NCI-H460 (cell line): ENCODE data around the gene GNA12. TPM values are rescaled to one million over a fixed set of nuclear protein-coding genes. Genes with fewer than 3 reads are reported as not detected.
A peak's percentile ranks its signal among the peaks of the same experiment; 100 is the strongest.

Source experiments
- DNase-seq: peaks from one replicate; pipeline ENCODE4 v3.0.0-alpha.2; 2016; ENCODE audit warnings: low read depth; ENCODE audit errors: extremely low read depth
- total RNA-seq: library from RNA; depleted of rRNA; stranded (reverse); fragments of >200 nt; shearing (Covaris generic); gene quantifications from 2 replicates; pipeline ENCODE4 v1.2.3, GENCODE V29; 2014

GNA12 gene
- total RNA-seq, 1 experiment from 2014 or later, result 18.3 TPM

- DNase-seq, result no peak
Measured at GRCh38 chr7:2838873-2839578, 5.1 kb downstream of the GNA12 start.

- no peak for DNase-seq
Measured at GRCh38 chr7:2838451-2838850, 5.7 kb downstream of the GNA12 start.

DNA sequence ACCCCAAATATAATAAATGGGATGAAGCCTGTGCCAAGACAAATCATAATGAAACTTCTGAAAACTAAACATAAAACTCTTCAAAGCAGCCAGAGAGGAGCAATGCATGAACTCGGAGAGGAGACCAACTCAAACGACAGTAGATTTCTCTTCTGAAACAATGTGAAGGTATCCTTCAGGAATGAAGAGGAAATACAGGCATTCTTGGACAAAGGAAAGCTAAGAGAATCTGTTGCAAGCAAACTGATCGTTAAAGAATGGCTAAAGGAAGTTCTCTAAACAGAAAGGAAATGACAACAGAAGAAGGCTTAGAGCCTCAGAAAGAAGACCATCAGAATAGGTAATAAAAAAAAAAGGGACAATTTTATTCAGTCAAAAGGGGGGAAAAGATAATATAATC lies 6.6 kb downstream of the GNA12 start:
- no peak for DNase-seq

DNA sequence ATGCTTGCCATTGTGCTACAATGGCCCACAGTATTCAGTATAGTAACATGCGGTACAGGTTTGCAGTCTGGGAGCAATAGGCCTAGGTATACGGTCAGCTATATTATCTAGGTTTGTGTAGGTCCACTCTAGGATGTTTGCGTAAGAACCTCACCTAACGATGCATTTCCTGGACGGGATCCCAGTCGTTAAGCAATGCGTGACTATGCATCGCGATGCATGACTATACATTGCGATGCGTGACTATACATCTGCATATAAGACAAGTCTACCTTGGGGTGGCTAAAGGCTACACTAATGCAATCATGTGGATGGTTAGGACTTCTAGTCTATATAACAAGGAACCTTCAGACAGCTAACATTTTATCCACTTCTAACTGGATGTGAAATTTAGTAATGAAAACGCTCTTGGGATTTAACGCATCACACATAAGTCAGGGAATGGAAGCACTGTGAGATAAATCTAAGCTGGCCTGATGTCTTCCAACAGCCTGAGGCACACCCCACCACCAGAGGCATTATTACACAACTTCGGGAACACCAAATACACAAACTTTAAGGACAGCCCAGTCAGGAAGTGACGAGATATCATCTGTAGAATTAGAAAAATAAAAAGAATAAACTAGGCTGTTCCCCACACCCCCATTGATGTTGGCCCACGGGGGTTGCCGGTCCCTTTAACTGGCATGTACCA lies 9.2 kb downstream of the GNA12 start:
- no peak for DNase-seq

GRCh38 chr7:2833083-2833910 lies 10.8 kb downstream of the GNA12 start:
- DNase-seq, result no peak

- DNase-seq, result no peak
Measured at GRCh38 chr7:2832461-2832860, 11.6 kb downstream of the GNA12 start.

DNA sequence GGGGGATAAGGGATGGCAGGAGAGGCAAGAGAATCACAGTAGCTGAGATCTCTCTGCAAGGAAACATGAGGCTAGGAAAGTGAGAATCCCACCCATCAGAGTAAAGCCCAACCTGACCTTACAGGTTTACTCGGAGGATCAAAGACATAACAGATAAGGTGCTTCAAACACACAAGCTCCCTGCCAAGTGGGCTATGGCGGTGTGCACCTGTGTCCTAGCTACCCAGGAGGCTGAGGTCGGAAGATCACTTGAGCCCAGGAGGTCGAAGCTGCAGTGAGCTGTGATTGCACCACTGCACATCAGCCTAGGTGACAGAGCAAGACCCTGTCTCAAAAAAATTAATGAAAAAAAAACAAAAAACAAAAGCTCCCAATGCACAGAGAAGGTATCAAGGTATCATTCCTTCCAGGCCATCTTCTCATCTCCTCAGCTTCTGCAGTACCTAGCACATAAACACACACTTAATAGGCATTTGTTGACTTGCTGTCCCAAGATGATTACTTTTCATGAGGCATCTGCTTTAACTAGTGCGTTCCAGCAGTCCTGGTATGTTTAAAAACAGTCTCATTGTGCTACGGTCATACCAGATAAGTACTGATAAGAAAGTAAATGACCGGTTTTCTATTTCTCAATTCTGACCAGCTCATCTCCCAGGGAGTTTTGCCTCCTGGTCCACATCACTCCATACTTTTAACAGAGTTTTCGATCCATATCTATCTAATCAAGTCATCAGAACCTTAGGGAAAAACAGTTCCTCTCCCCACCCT lies 13.3 kb downstream of the GNA12 start:
- DNase-seq, result no peak

- no peak for DNase-seq
Measured at GRCh38 chr7:2829040-2829439, 15.1 kb downstream of the GNA12 start.

- no peak for DNase-seq
Measured at GRCh38 chr7:2826771-2827170, 17.3 kb downstream of the GNA12 start.

DNA sequence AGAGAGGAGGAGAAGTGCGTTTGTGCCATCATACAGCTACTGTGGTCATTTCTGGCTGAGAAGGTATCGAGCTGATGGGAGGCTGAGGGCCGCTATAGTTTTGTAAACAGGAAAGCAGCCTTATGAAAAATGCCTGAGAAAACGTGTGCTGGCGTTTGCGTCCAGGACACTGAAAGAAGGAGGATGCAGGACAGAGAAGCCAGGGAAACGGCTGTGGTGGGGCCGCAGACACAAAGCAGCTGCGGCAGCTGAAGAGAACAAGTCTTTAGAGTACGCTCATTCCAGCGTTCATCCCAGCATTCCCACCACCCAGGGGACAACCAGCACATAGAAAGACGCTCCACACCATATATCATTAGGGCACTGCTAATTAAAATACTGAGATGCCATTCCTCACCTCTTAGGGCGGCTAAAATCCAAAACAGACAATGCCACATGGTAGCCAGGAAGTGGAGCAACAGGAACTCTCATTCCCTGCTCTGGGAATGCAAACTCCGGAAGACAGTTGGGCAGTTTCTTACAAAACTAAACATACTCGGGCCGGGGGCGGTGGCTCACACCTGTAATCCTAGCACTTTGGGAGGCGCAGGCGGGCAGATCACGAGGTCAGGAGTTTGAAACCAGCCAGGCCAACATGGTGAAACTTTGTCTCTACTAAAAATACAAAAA lies 18.4 kb downstream of the GNA12 start:
- DNase-seq, result no peak

DNA sequence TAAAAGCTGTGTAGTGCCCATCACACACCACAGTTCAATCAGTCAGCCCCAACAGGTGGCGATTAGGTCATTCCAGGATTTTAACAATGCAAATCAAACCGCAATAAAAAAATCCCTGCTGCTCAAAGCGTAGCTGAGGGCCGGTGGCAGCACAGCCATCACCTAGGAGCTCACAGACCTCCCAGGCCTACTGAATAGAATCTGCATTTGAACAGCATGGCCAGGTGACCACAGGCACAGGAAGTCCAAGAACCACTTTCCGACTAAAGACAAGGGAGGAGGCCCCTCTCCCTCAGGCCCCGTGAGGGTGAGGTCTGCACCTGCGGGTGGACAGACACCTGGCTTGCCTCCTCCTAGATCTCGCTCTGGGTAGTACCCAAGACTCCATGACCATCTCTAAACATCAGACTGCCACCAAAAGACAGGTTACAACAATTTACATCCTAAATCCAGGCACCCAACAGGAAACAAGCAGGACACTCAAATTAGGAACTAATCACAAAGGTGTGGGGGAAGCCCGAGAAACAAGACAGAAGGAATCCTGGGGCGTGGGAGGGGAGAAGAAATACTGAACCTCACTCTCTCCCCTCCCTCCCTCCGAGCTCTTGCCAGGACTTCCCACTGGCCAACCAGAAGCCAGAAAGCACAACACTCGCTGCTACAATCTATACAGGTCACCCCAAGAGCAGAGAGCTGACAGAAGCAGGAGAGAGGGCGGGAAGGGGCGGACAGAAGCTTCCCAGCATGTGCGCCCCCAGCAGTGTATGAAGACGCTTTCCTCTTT lies 19.2 kb downstream of the GNA12 start:
- no peak for DNase-seq

DNA sequence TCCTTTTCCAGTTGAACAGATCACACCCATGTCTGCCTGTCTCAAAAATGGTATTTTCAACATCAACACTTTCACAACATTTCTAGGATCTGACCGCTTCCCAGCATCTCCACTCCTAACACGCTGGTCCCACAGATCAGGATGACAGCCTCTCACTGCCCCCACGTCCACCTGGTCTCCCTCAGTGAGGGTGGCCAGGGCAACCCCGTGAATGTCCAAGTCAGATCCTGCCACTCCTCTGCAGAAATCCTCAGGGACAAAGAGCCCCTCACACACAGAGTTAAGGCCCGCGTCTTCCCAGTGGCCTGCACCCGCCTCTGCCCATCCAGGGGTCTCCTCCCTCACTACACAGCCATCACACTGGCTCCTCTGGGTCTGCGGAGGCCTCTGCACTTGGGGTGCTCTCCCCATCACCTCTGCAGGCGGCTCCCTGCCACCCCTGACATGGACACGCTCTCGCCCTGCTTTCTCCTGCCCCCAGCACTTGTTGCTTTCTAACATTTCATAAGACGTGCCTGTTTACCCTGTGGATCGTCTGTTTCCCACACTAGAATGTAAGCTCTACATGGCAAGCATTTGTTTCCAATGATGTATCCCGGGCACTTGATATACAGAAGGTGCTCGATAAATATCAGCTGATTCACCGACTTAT lies 20.0 kb downstream of the GNA12 start:
- DNase-seq, result no peak

DNA sequence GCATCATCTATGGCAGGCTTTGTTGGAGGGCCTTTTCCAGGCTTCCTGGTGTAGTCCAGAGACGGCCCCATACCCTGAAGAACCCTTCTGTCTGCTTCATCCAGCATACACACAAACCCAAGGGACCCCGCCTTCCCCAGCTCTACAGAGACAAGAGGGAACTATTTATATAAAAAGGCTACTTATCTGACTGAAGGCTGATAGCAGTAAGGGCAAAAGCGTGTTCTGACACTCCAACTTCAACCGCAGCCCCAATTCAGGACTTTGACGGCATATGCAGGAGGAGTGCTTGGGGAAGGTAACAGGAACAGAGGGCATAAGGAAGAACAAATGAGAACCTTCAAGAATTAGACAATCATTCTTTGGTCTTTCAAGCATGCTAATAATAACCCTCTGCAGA lies 21.0 kb downstream of the GNA12 start:
- no peak for DNase-seq

DNA sequence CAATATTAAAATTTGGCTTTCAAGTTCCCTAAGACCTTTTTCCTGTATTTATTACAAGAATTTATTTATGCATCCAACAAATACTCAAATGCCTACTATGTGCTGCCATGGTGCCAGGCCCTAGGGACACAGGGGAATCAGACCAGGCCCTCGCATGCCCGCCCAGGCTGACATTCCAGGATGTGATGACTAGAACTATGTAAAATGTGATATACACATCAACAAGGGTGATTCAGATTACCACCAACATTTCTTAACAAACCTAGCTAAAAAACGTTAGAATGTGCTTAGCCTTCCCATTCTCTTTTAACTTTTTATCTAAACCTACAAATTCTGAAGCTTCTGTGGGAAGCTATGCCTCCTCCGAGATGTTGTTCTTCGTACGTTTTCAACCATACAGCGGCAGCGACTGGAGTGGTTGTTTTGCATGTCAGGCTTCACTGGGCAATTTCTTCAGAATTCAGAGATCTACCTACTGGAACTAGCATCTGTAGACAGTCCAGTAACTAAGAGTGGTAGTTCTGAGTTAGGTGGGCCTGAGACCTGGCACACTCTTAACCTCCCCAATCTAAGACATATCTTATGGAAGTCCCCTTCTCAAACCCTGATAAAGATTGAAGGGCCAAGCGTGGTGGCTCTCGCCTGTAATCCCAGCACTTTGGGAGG lies 22.1 kb downstream of the GNA12 start:
- no peak for DNase-seq

- DNase-seq, result no peak
Measured at GRCh38 chr7:2821161-2821841, 22.8 kb downstream of the GNA12 start.

DNA sequence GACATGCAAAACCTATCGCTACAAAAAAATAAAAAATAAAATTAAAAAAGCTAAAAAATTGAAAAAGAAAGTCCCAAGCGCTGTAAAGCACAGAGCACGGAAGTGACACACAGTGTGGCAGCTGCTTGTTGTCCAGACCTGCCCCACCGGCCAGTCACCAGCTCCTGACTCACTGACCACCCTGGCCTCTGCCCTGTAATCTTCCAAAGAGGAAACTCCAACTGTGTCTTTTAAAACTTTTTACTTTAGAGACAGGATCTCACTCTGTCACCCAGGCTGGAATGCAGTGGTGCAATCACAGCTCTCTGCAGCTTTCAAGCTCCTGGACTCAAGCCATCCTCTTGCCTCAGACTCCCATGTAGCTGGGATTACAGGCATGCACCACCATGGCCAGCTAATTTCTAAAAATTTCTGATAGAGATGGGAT lies 23.6 kb downstream of the GNA12 start:
- peak; percentile 43 for DNase-seq

DNA sequence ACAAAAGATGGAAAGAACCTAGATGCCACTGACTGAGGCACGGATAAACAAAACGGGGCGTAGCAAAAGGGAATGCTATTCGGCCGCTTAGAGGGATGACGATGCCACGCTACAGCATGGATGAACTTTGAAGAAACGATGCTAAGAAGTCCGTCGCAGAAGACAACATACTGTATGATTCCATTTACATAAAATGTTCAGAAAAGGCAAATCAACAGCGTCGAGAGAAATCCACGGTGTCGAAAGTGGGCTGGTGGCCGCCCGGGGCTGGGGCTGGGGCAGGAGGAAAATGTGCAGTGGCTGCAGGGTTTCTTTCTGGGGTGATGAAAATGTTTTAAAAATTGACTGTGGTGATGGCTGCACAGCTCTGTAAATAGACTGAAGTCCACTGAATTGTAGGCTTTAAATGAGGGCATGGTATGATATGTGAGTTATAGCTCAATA lies 24.1 kb downstream of the GNA12 start:
- no peak for DNase-seq
